SU-DHL-6 (cell line): Measurements from ENCODE around the gene MYL12B.
"Not testable (repeated sequence)": the region's sequence is repeated elsewhere in the genome, so short reads cannot be mapped to it uniquely, and the experiment has no call there.

ENCODE experiments used
- H2AFZ ChIP-seq: fragments of 200-600 bp; sonication (generic); 2 replicates; pipeline ENCODE4 v1.6.1; 2014; ENCODE audit warnings: low read depth, mild to moderate bottlenecking, moderate library complexity, mixed read lengths, antibody characterized with exemption, low read length; ENCODE audit not compliant: severe bottlenecking
- H3F3A ChIP-seq: fragments of 200-600 bp; shearing (Covaris generic); 2 replicates; pipeline ENCODE4 v1.6.0; 2016; ENCODE audit warnings: antibody characterized with exemption, mild to moderate bottlenecking; ENCODE audit not compliant: insufficient read depth
- H3K27ac ChIP-seq: fragments of 200-600 bp; sonication (generic); 2 replicates; pipeline ENCODE4 v1.5.1; 2016; ENCODE audit warnings: low read depth, mild to moderate bottlenecking, low read length, moderate library complexity, mixed read lengths
- H3K27me3 ChIP-seq: fragments of 200-600 bp; sonication (generic), shearing (Covaris generic); 2 replicates; pipeline ENCODE4 v1.6.0; 2014; ENCODE audit warnings: mild to moderate bottlenecking, low read length
- H3K36me3 ChIP-seq: fragments of 200-600 bp; sonication (generic); 2 replicates; pipeline ENCODE4 v1.6.1; 2014; ENCODE audit warnings: mild to moderate bottlenecking, low read length, mixed read lengths
- H3K4me2 ChIP-seq: fragments of 300-600, 200-600 bp; shearing (Covaris generic), sonication (generic); 2 replicates; pipeline ENCODE4 v1.6.0; 2014; ENCODE audit warnings: low read length, low read depth, mild to moderate bottlenecking; ENCODE audit not compliant: poor library complexity, severe bottlenecking
- H3K4me3 ChIP-seq: fragments of 200-600 bp; sonication (generic); 2 replicates; pipeline ENCODE4 v1.5.1; 2014; ENCODE audit warnings: antibody characterized with exemption, low read length, mild to moderate bottlenecking, mixed read lengths; ENCODE audit not compliant: insufficient read depth, poor library complexity, severe bottlenecking
- H3K79me2 ChIP-seq: fragments of 200-600 bp; sonication (generic); 2 replicates; pipeline ENCODE4 v1.6.1; 2014; ENCODE audit warnings: mild to moderate bottlenecking, low read length, moderate library complexity; ENCODE audit not compliant: insufficient read depth
- H3K9ac ChIP-seq: fragments of 200-600 bp; sonication (generic); 2 replicates; pipeline ENCODE4 v1.7.0; 2014; ENCODE audit warnings: mild to moderate bottlenecking, low read length
- H3K9me2 ChIP-seq: fragments of 200-600 bp; sonication (generic); replicated peaks from 2 replicates; pipeline ENCODE4 v1.6.1; 2014; ENCODE audit warnings: low read length; ENCODE audit not compliant: insufficient read depth
- H3K9me3 ChIP-seq: fragments of 200-600 bp; sonication (generic); 2 replicates; pipeline ENCODE4 v1.6.1; 2014; ENCODE audit warnings: low read length, mixed read lengths; ENCODE audit not compliant: insufficient read depth
- H4K20me1 ChIP-seq: fragments of 200-600 bp; sonication (generic); 2 replicates; pipeline ENCODE4 v1.6.1; 2014; ENCODE audit warnings: low read depth, mild to moderate bottlenecking, antibody characterized with exemption, low read length, moderate library complexity, mixed read lengths
- EZH2phosphoT487 ChIP-seq: fragments of 200-600 bp; sonication (generic), shearing (Covaris generic); conservative IDR thresholded peaks from 2 replicates; pipeline ENCODE4 v1.6.1; 2018; ENCODE audit warnings: mild to moderate bottlenecking, antibody characterized with exemption, low read length, moderate library complexity, mixed read lengths
- TF ChIP-seq, protein P1 (sequence below): fragments of 200-600 bp; sonication (generic); IDR thresholded peaks from one replicate; pipeline ENCODE4 v1.5.1; 2017; ENCODE audit warnings: antibody characterized with exemption, mild to moderate bottlenecking, low read length, moderate library complexity; ENCODE audit not compliant: insufficient read depth, poor library complexity, severe bottlenecking

The MYL12B gene

DNA sequence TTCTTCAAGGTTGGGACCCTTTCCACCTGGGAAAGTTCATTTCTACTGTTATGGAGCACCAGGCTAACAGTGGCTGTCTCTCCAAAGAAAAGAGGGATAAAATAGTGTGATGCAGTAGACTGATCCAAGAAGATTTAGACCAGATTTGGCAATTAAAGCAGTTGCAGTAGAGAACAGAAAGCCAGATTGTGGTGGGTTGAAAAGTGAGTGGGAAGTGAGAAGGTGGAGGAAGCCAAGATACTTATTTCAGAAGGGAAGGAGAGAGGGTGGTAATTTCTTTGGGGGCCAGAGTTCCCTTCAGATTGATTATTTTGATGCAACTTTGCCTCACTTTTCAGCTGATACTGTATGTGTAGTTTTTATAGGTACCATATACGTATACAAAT is 8.0 kb downstream of the MYL12B start:
- Histone ChIP-seq H3K9me2 (no peaks in the 10 kb centered on the region), H3K36me3 (peaks cover 2% of the 10 kb centered on the region), H3K9ac (no peak overlapping the region), H3F3A (no peaks in the 10 kb centered on the region), H4K20me1 (peaks cover 7% of the 10 kb centered on the region; the same call in 1 of the 2 replicates), H3K27ac (no peak overlapping the region), H3K9me3 (no peaks in the 10 kb centered on the region), H3K4me3 (no peak overlapping the region), H3K79me2 (peaks cover 72% of the 10 kb centered on the region), H3K4me2 (no peak overlapping the region), H2AFZ (no peak overlapping the region), H3K27me3 (no peaks in the 10 kb centered on the region)
- TF ChIP-seq EZH2phosphoT487, result no peak
- TF ChIP-seq, protein P1, sequence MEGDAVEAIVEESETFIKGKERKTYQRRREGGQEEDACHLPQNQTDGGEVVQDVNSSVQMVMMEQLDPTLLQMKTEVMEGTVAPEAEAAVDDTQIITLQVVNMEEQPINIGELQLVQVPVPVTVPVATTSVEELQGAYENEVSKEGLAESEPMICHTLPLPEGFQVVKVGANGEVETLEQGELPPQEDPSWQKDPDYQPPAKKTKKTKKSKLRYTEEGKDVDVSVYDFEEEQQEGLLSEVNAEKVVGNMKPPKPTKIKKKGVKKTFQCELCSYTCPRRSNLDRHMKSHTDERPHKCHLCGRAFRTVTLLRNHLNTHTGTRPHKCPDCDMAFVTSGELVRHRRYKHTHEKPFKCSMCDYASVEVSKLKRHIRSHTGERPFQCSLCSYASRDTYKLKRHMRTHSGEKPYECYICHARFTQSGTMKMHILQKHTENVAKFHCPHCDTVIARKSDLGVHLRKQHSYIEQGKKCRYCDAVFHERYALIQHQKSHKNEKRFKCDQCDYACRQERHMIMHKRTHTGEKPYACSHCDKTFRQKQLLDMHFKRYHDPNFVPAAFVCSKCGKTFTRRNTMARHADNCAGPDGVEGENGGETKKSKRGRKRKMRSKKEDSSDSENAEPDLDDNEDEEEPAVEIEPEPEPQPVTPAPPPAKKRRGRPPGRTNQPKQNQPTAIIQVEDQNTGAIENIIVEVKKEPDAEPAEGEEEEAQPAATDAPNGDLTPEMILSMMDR, result no peak

DNA sequence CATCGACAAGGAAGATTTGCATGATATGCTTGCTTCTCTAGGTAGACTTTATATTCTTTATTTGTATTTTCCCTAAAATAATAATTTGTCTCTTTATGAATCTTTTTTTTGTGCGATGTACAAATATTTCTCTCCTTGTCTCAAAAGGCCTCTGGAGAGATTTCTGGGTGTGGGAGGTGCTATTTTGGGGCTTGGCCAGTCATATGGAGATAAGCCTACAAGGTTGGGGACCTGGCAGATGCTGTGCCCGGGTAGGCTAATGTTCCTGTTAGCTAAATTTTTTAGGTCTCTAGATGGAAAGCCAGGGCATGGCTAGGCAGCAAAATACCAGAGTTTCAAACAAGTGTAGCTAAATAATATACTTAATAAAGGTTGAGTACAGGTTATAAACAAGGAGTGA is 11.1 kb downstream of the MYL12B start:
- H4K20me1 ChIP-seq, result no peaks in the 10 kb centered on the region
- H3K9ac ChIP-seq, result no peak overlapping the region
- H3F3A ChIP-seq, result no peaks in the 10 kb centered on the region
- H3K27ac ChIP-seq, result no peak overlapping the region
- no peak overlapping the region for H3K4me2 ChIP-seq
- TF ChIP-seq EZH2phosphoT487, result no peak
- TF ChIP-seq, protein P1, result no peak
- H3K27me3 ChIP-seq, result no peaks in the 10 kb centered on the region
- no peaks in the 10 kb centered on the region for H3K9me2 ChIP-seq
- H2AFZ ChIP-seq, result no peak overlapping the region
- H3K4me3 ChIP-seq, result no peak overlapping the region
- peaks cover 9% of the 10 kb centered on the region for H3K36me3 ChIP-seq
- no peaks in the 10 kb centered on the region for H3K9me3 ChIP-seq
- H3K79me2 ChIP-seq, result peaks cover 41% of the 10 kb centered on the region

DNA sequence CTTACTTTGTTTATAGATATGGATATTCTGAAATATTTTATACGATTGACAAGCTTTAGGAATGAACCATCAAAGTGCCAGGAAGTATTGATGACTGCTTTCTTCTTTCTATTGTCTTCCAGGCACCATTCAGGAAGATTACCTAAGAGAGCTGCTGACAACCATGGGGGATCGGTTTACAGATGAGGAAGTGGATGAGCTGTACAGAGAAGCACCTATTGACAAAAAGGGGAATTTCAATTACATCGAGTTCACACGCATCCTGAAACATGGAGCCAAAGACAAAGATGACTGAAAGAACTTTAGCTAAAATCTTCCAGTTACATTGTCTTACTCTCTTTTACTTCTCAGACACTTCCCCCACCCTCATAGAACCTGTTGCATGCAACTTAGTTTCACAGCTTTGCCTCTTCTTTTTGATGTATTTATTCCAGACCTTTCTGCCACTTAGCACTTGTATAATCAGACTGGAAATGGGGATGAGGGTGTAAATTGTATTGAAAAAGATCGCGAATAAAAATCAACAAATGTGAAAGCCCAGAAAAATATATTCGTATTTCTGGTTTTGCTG is 15.8 kb downstream of the MYL12B start:
- H3K4me2 ChIP-seq, H3K27me3 ChIP-seq, H3K4me3 ChIP-seq, H3K79me2 ChIP-seq, H2AFZ ChIP-seq, H3K9ac ChIP-seq, H3K9me2 ChIP-seq, H3K36me3 ChIP-seq, H3K27ac ChIP-seq, H3K9me3 ChIP-seq, H3F3A ChIP-seq, H4K20me1 ChIP-seq: not testable (repeated sequence)

DNA sequence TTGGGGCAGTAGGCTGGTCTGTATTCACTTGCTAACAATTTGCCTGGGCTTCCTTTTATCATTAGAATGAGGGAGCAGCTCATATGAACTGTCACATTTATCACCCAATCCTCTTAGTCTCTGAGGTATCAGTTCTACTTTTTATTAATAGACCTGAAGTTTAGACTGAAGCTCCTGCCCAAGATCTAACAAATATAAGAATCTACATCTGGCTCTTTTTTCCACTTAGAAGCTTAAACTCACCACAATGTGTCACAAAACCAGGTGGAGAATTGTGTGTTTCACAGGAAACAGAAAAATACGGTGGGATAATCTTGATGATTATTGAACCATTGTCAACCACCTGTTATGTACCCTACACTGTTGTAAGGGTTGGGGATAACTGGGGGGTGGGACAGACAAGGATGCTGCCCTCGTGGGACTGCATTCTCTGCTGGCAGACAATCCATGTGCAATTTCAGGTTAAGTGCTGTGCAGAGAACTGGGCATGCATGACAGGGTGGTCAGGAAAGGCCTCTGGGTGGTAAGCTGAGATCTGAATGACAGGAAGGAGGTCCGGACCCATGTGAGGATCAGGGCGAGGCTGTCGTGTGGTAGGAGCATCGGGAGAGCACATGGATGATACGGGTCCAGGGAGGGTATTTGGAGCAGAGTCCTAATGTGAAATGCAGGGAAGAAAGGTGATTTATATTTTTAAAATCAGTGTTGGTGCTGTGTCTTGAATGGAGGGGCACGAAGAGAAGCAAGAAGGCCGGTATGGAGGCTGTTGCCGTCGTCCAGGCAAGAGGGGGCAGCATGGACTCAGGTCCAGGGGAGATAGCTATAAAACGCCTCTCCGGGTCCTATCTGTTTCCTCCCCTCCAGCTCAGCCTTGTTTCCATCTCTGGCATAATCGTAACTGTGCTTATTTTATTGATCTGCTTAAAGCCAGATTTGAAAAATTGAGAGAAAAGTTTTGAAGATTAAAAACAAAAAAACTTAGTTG is 17.6 kb downstream of the MYL12B start:
- H3K9me2 ChIP-seq, result no peaks in the 10 kb centered on the region
- H2AFZ ChIP-seq, result no peak overlapping the region
- TF ChIP-seq, protein P1, result no peak
- TF ChIP-seq EZH2phosphoT487, result no peak
- no peaks in the 10 kb centered on the region for H4K20me1 ChIP-seq
- H3K27ac ChIP-seq, result no peak overlapping the region
- no peak overlapping the region for H3K9ac ChIP-seq
- H3K9me3 ChIP-seq, result no peaks in the 10 kb centered on the region
- peaks cover 9% of the 10 kb centered on the region for H3K36me3 ChIP-seq
- no peak overlapping the region for H3K4me3 ChIP-seq
- peaks cover 9% of the 10 kb centered on the region; the same call in 1 of the 2 replicates for H3F3A ChIP-seq
- H3K4me2 ChIP-seq, result no peak overlapping the region
- no peaks in the 10 kb centered on the region for H3K79me2 ChIP-seq
- no peaks in the 10 kb centered on the region for H3K27me3 ChIP-seq
